Measurements from ENCODE around the gene LEO1. TPM values are rescaled to one million over a fixed set of nuclear protein-coding genes. Genes with fewer than 3 reads are reported as not detected.
A peak's percentile ranks its signal among the peaks of the same experiment; 100 is the strongest.

LEO1 gene
- total RNA-seq, 1 donor from 2014 or later, result 32.7 TPM

DNA sequence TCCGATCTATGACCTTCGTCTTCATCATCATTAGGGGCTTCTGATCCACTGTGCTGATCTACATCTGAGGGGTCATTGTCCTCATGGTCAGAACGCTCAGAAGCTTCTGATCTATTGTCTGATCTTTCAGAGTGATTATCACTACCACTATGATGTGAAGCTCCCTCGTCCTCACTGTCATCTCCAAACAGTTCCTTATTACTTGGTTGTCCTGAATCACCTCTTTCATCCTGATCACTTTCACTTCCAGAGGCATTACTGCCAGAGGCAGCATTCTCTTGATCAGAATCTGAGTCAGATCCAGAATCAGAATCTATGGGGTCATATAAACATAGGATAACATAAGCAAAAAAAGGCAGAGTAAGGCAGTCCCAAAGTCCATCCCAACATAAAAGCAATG, 5.4 kb downstream of the LEO1 start:
- peak overlapping the region; percentile 9 for H3K4me3 Mint-ChIP-seq
- peaks cover 4% of the 10 kb centered on the region for H3K9me3 Mint-ChIP-seq
- no peak for DNase-seq (ENCODE audit: low read depth, low spot score)
- H3K4me1 Mint-ChIP-seq, result peaks cover 14% of the 10 kb centered on the region
- TF ChIP-seq, protein P1, sequence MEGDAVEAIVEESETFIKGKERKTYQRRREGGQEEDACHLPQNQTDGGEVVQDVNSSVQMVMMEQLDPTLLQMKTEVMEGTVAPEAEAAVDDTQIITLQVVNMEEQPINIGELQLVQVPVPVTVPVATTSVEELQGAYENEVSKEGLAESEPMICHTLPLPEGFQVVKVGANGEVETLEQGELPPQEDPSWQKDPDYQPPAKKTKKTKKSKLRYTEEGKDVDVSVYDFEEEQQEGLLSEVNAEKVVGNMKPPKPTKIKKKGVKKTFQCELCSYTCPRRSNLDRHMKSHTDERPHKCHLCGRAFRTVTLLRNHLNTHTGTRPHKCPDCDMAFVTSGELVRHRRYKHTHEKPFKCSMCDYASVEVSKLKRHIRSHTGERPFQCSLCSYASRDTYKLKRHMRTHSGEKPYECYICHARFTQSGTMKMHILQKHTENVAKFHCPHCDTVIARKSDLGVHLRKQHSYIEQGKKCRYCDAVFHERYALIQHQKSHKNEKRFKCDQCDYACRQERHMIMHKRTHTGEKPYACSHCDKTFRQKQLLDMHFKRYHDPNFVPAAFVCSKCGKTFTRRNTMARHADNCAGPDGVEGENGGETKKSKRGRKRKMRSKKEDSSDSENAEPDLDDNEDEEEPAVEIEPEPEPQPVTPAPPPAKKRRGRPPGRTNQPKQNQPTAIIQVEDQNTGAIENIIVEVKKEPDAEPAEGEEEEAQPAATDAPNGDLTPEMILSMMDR (conservative IDR thresholded peaks at IDR 0.05), result no peak
- H3K36me3 Mint-ChIP-seq (ENCODE audit: low read depth), result peaks cover 36% of the 10 kb centered on the region
- no peaks in the 10 kb centered on the region for H3K27me3 Mint-ChIP-seq (ENCODE audit: low read depth)
- no peak overlapping the region for H3K27ac Mint-ChIP-seq (ENCODE audit: unreplicated experiment)

DNA sequence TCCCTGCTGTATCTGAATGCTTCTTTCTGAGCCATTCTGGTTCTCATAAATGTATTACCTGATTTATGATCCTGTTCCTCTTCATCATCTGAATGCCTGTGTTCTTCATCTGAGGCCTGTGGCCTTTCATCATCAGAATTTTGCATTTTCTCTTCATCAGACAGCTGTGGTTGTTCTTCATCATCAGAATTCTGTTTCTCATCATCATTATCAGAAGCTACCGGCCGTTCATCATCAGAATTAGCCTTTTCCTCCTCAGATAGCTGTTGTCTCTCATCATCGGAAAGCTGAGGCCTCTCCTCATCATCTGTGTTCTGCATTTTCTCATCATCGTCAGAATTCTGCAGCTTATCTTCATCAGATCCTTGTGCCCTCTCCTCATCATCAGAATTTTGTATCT, 5.9 kb downstream of the LEO1 start:
- TF ChIP-seq, protein P1 (conservative IDR thresholded peaks at IDR 0.05), result no peak
- no peak overlapping the region for H3K27ac Mint-ChIP-seq (ENCODE audit: unreplicated experiment)
- no peak for DNase-seq (ENCODE audit: low read depth, low spot score)
- H3K27me3 Mint-ChIP-seq (ENCODE audit: low read depth), result no peaks in the 10 kb centered on the region
- H3K4me3 Mint-ChIP-seq, result no peak overlapping the region
- peaks cover 9% of the 10 kb centered on the region for H3K4me1 Mint-ChIP-seq
- H3K9me3 Mint-ChIP-seq, result peaks cover 4% of the 10 kb centered on the region
- H3K36me3 Mint-ChIP-seq (ENCODE audit: low read depth), result peaks cover 34% of the 10 kb centered on the region

DNA sequence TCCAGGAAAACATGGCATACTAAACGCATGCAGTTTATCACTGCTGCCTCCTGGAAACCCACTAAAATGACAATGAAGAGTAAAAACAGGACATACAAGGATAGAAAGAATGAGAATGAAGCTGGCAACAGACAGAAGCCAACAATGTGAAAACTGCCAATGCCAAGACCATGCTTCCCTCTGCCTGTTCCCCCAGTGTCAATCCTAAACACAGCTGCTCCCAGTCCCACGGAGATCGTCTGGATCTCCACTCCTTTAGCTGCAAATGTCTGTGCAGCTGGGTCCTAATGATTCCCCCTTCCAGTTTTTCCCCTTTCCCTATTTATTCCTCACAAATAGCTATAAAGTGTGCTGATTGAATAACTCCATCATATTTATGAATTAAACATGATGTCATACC, 16.1 kb downstream of the LEO1 start:
- no peak for DNase-seq (ENCODE audit: low read depth, low spot score)
- H3K4me1 Mint-ChIP-seq, result no peaks in the 10 kb centered on the region
- peaks cover 21% of the 10 kb centered on the region for H3K36me3 Mint-ChIP-seq (ENCODE audit: low read depth)
- H3K4me3 Mint-ChIP-seq, result no peak overlapping the region
- no peaks in the 10 kb centered on the region for H3K9me3 Mint-ChIP-seq
- H3K27ac Mint-ChIP-seq (ENCODE audit: unreplicated experiment), result no peak overlapping the region
- H3K27me3 Mint-ChIP-seq (ENCODE audit: low read depth), result no peaks in the 10 kb centered on the region
- TF ChIP-seq, protein P1 (conservative IDR thresholded peaks at IDR 0.05), result no peak

DNA sequence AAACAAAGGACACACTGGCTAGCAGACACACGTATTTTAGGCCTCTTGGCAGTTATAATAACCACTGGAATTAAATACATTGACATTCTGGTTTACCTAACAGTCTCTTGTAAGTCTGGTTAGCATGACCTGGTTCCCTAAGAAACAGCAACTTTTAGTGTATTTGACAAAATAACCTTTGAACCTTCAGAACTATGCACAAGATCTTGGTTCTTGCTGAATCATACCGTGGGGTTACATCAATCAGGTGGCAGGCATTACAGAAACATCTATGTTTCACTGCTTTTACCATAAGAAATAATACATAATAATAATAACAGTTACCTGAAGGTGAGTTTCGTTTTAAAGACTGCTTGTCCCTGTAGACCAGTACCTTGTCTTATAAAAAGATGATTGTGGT, 18.8 kb downstream of the LEO1 start:
- no peak overlapping the region for H3K4me3 Mint-ChIP-seq
- TF ChIP-seq, protein P1 (conservative IDR thresholded peaks at IDR 0.05), result no peak
- no peak overlapping the region for H3K27ac Mint-ChIP-seq (ENCODE audit: unreplicated experiment)
- no peak for DNase-seq (ENCODE audit: low read depth, low spot score)
- H3K36me3 Mint-ChIP-seq (ENCODE audit: low read depth), result peaks cover 22% of the 10 kb centered on the region
- H3K4me1 Mint-ChIP-seq, result no peaks in the 10 kb centered on the region
- H3K27me3 Mint-ChIP-seq (ENCODE audit: low read depth), result no peaks in the 10 kb centered on the region
- H3K9me3 Mint-ChIP-seq, result no peaks in the 10 kb centered on the region

DNA sequence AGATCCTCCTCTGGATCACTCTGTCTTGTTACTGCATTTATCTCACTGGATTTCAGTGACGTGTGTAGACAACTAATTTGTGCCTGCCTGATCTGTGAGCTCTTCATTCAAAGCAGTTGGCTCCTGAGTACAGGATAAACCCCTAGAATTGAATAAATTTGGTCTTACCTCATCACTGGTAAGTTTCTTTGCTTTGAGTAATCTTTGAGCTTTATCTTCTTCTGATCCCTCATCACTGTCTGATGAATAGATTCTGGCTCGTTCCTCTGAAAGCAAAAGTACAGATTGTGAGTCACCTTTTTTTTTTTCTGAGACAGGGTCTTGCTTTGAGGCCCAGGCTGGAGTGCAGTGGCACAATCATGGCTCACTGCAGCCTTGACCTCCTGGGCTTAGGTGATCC, 24.5 kb downstream of the LEO1 start:
- Mint-ChIP-seq H3K4me1 (no peaks in the 10 kb centered on the region), H3K27ac (ENCODE audit: unreplicated experiment) (no peak overlapping the region), H3K36me3 (ENCODE audit: low read depth) (peaks cover 25% of the 10 kb centered on the region), H3K27me3 (ENCODE audit: low read depth) (no peaks in the 10 kb centered on the region), H3K9me3 (no peaks in the 10 kb centered on the region), H3K4me3 (no peak overlapping the region)
- no peak for DNase-seq (ENCODE audit: low read depth, low spot score)
- TF ChIP-seq, protein P1 (conservative IDR thresholded peaks at IDR 0.05), result no peak

DNA sequence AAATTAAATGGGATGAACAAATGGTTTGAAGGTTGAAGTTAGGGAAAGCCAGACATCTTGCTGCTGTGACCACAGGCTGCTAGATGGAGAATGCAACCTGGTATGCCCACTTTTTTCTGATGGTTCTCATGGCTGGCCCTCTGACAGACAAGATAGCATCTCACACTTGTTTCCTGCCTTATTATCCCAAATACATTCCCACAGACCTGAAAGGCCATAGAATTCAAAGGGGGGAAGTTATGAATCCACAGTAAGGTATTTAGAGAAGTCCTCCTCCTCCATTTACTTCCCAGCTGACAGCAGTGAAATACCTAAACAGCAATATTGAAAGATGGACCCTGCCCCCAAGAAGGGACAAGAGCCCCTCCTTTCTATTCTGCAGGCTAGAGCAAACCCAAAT, 32.4 kb downstream of the LEO1 start:
- Mint-ChIP-seq H3K9me3 (no peaks in the 10 kb centered on the region), H3K4me1 (no peaks in the 10 kb centered on the region), H3K27me3 (ENCODE audit: low read depth) (no peaks in the 10 kb centered on the region), H3K4me3 (no peak overlapping the region), H3K27ac (ENCODE audit: unreplicated experiment) (peak overlapping the region; percentile 28), H3K36me3 (ENCODE audit: low read depth) (peaks cover 18% of the 10 kb centered on the region)
- no peak for DNase-seq (ENCODE audit: low read depth, low spot score)
- TF ChIP-seq, protein P1 (conservative IDR thresholded peaks at IDR 0.05), result no peak

Measured in neural crest cell (in vitro differentiated cells).